HG03060 (cell line): ENCODE measurements around the gene R3HDM1.
"Not testable (repeated sequence)": the region's sequence is repeated elsewhere in the genome, so short reads cannot be mapped to it uniquely, and the experiment has no call there.

ENCODE experiments used
- ATAC-seq: cut with Tn5 transposase; IDR thresholded peaks from one replicate; pipeline ENCODE4 v1.9.1; 2021; ENCODE audit warnings: low read depth, moderate number of reproducible peaks; ENCODE audit not compliant: unreplicated experiment

R3HDM1 gene

DNA sequence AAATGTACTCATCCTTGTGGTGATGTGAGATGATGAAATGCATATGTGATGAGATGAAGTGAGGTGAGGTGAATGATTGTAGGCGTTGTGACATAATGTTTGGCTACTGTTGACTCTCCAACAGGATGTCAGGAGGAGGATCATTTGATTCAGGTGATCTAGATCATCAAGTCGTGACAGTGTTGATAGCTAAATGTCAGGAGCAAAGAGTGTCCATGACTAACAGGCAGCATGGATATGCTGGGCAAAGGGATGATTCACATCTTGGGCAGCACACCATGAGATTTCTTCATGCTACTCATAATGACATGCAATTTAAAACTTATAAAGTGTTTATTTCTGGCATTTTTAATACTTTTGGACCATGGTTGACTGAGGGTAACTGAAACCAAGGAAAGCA lies 170.2 kb downstream of the R3HDM1 start:
- no peak for ATAC-seq

GRCh38 chr2:135703300-135703699 lies 172.0 kb downstream of the R3HDM1 start:
- no peak for ATAC-seq

- ATAC-seq = not testable (repeated sequence)
Observed at GRCh38 chr2:135704075-135704474, 172.8 kb downstream of the R3HDM1 start.

DNA sequence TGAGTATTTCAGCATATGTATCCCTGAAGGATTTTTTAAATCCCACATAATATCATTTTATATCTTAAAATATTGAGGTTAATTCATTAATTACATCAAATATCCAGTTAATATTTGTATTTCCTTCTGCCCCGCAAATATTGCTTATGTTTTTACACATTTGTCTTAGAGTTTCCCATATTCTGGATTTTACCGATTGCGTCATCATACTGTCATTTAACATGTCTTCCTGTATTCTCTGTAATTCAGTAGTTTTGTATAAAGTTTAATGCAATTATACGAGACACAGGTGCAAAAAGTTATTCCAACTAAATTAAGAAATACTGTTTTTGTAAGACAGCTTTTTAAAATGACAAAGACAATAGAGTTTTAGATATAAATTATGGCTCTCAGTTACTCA lies 176.9 kb downstream of the R3HDM1 start:
- no peak for ATAC-seq

DNA sequence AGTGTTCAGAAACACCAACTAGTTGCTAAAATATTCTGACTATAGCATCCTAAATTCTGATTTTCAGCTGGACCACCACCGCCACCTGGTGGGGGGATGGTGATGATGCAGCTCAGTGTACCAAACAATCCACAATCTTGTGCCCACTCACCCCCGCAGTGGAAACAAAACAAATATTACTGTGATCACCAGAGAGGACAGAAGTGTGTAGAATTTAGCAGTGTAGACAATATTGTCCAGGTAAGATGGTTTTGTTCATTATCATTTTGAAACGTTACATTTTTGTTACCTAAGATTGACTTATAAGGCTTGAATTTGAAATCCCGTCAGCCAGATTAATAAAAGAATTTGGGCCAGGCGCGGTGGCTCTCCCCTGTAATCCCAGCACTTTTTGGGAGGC lies 178.7 kb downstream of the R3HDM1 start:
- no peak for ATAC-seq

DNA sequence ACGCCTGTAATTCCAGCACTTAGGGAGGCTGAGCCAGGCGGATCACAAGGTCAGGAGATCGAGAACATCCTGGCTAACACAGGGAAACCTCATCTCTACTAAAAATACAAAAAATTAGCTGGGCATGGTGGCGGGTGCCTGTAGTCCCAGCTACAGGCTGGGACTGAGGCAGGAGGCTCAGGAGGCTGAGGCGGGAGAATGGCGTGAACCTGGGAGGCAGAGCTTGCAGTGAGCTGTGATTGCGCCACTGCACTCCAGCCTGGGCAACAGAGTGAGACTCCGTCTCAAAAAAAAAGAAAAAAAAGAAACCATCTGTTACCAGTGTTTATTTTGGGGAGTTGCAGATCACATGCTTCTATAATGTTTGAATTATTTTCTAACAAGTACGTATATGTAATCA lies 183.8 kb downstream of the R3HDM1 start:
- not testable (repeated sequence) for ATAC-seq

DNA sequence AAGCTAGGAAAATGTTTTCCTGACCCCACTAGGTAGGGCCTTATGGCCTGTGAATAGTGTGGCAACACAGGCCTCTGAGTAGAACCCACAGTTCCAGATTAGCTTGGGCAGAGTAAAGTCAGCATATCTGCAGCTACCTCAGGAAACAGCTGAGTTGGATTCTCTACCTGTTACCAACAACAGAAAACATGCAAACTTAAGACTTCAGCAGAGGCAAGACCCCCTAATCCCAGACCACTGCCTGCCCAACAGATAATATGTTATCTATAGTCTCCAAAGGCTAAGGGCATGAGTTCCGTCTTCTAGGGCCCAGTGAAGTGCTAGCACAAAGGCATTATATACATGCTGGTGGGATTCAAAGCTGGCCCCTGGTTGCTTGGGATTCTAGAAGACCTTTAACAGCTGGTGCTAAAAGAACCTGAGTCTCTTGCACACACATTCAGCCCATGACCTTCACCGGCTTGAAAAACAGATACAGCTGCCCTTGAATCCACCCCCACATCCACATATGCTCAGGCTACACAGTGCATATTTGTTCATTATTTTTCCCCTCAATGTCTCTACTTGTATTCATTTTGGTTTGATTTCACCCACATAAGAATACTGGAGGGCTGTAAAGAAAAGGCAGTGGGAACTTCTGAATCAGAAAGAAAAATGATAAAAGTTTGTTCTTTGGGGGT lies 196.9 kb downstream of the R3HDM1 start:
- ATAC-seq = no peak

DNA sequence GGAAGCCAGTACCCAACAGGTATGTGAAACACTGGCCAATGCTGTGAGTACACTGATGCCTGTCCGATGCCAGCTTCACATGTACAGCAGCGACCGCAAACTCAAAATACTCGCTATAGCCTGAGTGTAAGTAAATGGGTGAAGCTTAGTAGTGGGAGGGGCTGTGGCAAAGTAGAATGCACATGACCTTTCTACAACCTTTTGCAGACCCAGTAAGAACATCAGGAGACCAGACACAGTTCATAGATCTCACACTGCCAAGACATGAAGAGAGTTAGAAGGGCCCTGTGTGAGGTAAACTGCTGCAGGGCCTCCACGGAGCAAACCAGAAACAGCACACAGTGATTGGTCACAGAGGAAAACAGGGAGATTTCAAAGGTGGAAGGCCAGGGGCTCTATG lies 201.3 kb downstream of the R3HDM1 start:
- no peak for ATAC-seq

DNA sequence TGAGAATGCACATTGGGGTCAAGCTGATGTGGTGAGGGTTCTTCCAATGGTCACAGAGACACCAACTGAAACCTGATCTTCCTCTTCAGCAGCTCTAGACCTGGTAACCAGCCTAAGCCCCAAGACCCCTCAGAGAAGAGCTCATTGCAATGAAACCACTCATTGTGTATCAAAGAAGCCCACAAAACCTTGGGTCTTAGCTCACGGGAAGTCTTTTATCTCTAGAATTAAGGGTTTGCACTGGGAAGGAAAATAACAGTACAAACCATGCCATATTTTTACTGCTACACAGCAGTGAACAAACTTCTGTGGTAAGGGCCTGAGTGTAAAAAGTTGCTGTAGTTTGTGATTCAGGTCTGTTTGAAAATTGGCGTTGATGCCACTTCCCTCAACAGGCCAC lies 201.8 kb downstream of the R3HDM1 start:
- no peak for ATAC-seq

- ATAC-seq = no peak
Observed at GRCh38 chr2:135736546-135736945, 205.3 kb downstream of the R3HDM1 start.

GRCh38 chr2:135740206-135740605 lies 208.9 kb downstream of the R3HDM1 start:
- no peak for ATAC-seq

GRCh38 chr2:135741043-135741394 lies 209.7 kb downstream of the R3HDM1 start:
- no peak for ATAC-seq

DNA sequence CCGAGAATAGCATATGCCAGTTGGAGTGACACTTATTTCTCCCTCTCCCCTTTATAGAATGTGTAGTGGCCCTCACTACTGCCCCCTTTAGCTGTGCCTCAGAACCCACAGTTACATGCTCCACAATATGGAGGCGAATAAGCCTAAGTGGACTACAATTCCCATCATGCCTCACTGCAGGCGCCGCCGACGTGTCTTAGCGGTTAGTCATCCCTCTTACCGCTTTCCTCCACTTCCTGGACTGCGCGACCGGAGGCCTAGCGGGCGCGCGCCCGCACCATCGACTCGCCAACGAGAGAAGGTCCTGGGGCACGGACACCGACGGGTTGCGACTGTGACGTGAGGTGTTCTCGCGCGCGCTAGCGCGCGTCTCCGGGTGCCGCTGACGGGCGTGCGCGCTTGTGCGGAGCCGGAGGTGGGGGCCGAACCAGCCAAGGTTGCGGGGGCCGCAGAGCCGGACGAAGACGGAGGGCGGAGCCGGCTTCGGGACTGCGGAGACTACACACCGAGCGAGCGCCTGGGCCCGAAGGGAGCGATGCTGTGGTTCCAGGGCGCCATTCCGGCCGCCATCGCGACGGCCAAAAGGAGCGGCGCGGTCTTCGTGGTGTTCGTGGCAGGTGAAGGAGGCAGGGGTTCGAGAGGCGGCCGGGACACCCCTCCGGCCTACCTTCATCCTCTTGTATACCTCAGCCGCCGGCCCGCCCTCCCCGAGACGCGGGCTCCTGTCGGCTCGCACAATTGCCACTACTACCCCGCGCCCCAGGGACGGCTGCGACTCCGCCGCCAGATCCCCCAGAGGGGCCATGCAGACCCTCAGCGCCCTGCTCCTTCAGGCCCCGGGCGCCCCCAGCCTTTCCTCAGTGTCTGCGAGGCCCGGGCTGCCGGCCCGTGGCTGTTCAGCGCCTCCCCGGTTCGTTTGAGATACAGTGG lies 210.4 kb downstream of the R3HDM1 start, which contains the start of gene UBXN4:
UBXN4 (plus strand) TSS at position 461 of the 930 bp plus-strand sequence; CDS start at position 536, 75 bp downstream.
- peak; percentile 90 for ATAC-seq

DNA sequence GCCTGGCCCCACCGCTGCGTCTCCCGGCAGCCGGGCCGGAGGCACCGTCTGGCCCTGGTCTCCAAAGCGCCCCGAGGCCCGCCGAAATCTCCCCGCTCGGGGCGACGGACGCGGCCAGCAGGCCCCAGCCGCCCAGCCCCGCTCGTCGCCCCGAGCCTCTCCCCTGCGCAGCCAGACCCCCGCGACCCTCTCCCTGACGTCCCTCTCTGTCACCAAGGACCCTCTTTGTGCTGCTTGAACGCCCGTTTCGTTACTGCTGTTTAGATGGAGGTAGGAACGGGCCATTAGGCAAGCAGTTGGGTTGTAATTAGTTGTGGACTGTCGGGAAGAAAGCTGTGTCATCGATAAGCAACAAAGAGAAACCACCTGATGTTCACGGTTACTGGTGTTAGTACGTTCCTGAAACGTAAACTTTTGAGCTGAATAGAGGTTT lies 211.1 kb downstream of the R3HDM1 start:
- no peak for ATAC-seq

DNA sequence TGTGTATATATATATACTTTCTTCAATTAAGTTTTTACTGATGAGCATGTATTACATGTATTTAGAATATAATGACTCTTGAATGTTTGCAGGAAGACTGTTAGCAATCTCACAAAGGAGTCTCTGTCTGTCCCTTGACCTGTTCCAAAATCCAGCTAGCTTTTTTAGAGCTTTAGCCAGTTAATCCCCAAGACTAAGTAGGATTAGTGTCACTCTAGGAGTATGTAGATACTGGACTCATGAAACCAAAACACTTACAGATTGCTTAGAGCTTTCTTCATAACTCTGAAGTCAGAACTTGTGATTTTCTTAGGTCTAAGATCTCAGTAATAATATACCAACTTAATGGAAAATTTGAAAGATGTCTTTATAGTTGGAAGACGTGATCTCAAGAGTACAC lies 212.6 kb downstream of the R3HDM1 start:
- ATAC-seq = no peak

- ATAC-seq = no peak
Observed at GRCh38 chr2:135744760-135745314, 213.6 kb downstream of the R3HDM1 start.

- ATAC-seq = no peak
Observed at GRCh38 chr2:135745545-135745944, 214.3 kb downstream of the R3HDM1 start.

GRCh38 chr2:135755573-135755972 lies 224.3 kb downstream of the R3HDM1 start:
- ATAC-seq = no peak

GRCh38 chr2:135756692-135757091 lies 225.4 kb downstream of the R3HDM1 start:
- no peak for ATAC-seq

GRCh38 chr2:135762022-135762421 lies 230.7 kb downstream of the R3HDM1 start:
- no peak for ATAC-seq

- ATAC-seq = no peak
Observed at GRCh38 chr2:135762530-135762929, 231.2 kb downstream of the R3HDM1 start.
